Measurements from ENCODE around the gene POLE3. TPM values are rescaled to one million over a fixed set of nuclear protein-coding genes. Genes with fewer than 3 reads are reported as not detected.
A peak's percentile ranks its signal among the peaks of the same experiment; 100 is the strongest.

POLE3 gene
- total and polyA plus RNA-seq, 9 of the 15 experiments (the other 6 are each of a cell fraction or from before 2014, with no cell fraction given) = 52.6 to 179 (median 110) TPM

DNA sequence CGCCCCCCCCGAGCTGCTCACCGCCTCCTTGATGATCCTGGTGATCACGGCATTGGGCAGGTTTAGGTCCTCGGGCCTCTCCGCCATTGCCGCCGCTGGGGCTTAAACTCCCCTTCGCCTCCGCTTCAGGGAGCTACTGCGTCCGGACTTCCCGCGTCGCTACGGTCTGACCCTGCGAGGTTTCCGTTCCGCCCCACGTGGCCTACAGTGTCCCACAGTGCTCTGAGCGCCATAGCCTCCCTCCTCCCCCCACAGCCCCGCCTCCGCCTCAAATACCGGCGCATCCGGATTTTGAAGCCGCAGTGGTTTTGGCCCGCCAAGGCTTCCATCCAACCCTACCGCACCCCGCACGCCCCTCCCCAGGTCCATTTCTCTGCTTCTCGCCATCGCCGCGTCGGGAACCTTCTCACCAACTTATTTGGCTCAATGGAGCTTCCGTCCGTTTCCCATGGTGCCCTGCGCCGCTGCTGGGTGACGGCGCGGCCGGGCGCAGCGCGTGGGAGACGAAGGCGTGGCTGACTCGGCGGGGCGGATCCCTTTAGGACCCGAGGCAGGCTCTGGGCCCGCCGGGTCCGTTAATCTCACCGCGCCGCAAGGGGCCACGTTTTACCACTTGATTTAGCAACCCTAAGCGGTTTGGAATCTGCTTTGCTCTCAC is at the start of gene POLE3, which contains the start of gene C9orf43 (continued):
- no peak for TF ChIP-seq PHB2 (IDR thresholded peaks at IDR 0.05; ENCODE audit: low read depth)
- TF ChIP-seq NR2F6 (CRISPR knock-in tag; IDR thresholded peaks at IDR 0.05) = no peak
- no peak for TF ChIP-seq MAFF (IDR thresholded peaks at IDR 0.05; ENCODE audit: low read length)
- TF ChIP-seq JUNB (CRISPR knock-in tag; conservative IDR thresholded peaks at IDR 0.05) = no peak
- TF ChIP-seq SRSF7 (optimal IDR thresholded peaks at IDR 0.05; ENCODE audit: low read depth, low read length) = no peak
- TF ChIP-seq MEIS2 (IDR thresholded peaks at IDR 0.05; ENCODE audit: partially characterized antibody) = peak; percentile 33
- no peak for TF ChIP-seq XRCC5 (IDR thresholded peaks at IDR 0.05; ENCODE audit: low read depth, low read length)
- TF ChIP-seq, protein P1, sequence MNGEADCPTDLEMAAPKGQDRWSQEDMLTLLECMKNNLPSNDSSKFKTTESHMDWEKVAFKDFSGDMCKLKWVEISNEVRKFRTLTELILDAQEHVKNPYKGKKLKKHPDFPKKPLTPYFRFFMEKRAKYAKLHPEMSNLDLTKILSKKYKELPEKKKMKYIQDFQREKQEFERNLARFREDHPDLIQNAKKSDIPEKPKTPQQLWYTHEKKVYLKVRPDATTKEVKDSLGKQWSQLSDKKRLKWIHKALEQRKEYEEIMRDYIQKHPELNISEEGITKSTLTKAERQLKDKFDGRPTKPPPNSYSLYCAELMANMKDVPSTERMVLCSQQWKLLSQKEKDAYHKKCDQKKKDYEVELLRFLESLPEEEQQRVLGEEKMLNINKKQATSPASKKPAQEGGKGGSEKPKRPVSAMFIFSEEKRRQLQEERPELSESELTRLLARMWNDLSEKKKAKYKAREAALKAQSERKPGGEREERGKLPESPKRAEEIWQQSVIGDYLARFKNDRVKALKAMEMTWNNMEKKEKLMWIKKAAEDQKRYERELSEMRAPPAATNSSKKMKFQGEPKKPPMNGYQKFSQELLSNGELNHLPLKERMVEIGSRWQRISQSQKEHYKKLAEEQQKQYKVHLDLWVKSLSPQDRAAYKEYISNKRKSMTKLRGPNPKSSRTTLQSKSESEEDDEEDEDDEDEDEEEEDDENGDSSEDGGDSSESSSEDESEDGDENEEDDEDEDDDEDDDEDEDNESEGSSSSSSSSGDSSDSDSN (IDR thresholded peaks at IDR 0.05; ENCODE audit: borderline replicate concordance in 1 of 2, low read depth in 2 of 2, low read length in 2 of 2) = 0 out of 4 replicates have a peak, but pooled peaks of 1 of the 2 experiments have one; percentile 24
- 0 out of 2 replicates have a peak, but pooled peaks have one; percentile 27 for TF ChIP-seq ZNF282 (CRISPR knock-in tag; IDR thresholded peaks at IDR 0.05)
- TF ChIP-seq, protein P2, sequence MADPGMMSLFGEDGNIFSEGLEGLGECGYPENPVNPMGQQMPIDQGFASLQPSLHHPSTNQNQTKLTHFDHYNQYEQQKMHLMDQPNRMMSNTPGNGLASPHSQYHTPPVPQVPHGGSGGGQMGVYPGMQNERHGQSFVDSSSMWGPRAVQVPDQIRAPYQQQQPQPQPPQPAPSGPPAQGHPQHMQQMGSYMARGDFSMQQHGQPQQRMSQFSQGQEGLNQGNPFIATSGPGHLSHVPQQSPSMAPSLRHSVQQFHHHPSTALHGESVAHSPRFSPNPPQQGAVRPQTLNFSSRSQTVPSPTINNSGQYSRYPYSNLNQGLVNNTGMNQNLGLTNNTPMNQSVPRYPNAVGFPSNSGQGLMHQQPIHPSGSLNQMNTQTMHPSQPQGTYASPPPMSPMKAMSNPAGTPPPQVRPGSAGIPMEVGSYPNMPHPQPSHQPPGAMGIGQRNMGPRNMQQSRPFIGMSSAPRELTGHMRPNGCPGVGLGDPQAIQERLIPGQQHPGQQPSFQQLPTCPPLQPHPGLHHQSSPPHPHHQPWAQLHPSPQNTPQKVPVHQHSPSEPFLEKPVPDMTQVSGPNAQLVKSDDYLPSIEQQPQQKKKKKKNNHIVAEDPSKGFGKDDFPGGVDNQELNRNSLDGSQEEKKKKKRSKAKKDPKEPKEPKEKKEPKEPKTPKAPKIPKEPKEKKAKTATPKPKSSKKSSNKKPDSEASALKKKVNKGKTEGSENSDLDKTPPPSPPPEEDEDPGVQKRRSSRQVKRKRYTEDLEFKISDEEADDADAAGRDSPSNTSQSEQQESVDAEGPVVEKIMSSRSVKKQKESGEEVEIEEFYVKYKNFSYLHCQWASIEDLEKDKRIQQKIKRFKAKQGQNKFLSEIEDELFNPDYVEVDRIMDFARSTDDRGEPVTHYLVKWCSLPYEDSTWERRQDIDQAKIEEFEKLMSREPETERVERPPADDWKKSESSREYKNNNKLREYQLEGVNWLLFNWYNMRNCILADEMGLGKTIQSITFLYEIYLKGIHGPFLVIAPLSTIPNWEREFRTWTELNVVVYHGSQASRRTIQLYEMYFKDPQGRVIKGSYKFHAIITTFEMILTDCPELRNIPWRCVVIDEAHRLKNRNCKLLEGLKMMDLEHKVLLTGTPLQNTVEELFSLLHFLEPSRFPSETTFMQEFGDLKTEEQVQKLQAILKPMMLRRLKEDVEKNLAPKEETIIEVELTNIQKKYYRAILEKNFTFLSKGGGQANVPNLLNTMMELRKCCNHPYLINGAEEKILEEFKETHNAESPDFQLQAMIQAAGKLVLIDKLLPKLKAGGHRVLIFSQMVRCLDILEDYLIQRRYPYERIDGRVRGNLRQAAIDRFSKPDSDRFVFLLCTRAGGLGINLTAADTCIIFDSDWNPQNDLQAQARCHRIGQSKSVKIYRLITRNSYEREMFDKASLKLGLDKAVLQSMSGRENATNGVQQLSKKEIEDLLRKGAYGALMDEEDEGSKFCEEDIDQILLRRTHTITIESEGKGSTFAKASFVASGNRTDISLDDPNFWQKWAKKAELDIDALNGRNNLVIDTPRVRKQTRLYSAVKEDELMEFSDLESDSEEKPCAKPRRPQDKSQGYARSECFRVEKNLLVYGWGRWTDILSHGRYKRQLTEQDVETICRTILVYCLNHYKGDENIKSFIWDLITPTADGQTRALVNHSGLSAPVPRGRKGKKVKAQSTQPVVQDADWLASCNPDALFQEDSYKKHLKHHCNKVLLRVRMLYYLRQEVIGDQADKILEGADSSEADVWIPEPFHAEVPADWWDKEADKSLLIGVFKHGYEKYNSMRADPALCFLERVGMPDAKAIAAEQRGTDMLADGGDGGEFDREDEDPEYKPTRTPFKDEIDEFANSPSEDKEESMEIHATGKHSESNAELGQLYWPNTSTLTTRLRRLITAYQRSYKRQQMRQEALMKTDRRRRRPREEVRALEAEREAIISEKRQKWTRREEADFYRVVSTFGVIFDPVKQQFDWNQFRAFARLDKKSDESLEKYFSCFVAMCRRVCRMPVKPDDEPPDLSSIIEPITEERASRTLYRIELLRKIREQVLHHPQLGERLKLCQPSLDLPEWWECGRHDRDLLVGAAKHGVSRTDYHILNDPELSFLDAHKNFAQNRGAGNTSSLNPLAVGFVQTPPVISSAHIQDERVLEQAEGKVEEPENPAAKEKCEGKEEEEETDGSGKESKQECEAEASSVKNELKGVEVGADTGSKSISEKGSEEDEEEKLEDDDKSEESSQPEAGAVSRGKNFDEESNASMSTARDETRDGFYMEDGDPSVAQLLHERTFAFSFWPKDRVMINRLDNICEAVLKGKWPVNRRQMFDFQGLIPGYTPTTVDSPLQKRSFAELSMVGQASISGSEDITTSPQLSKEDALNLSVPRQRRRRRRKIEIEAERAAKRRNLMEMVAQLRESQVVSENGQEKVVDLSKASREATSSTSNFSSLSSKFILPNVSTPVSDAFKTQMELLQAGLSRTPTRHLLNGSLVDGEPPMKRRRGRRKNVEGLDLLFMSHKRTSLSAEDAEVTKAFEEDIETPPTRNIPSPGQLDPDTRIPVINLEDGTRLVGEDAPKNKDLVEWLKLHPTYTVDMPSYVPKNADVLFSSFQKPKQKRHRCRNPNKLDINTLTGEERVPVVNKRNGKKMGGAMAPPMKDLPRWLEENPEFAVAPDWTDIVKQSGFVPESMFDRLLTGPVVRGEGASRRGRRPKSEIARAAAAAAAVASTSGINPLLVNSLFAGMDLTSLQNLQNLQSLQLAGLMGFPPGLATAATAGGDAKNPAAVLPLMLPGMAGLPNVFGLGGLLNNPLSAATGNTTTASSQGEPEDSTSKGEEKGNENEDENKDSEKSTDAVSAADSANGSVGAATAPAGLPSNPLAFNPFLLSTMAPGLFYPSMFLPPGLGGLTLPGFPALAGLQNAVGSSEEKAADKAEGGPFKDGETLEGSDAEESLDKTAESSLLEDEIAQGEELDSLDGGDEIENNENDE (IDR thresholded peaks at IDR 0.05; ENCODE audit: low read depth, low read length) = no peak
- TF ChIP-seq CAMTA2 (CRISPR knock-in tag; conservative IDR thresholded peaks at IDR 0.05) = no peak
- TF ChIP-seq, protein P3, sequence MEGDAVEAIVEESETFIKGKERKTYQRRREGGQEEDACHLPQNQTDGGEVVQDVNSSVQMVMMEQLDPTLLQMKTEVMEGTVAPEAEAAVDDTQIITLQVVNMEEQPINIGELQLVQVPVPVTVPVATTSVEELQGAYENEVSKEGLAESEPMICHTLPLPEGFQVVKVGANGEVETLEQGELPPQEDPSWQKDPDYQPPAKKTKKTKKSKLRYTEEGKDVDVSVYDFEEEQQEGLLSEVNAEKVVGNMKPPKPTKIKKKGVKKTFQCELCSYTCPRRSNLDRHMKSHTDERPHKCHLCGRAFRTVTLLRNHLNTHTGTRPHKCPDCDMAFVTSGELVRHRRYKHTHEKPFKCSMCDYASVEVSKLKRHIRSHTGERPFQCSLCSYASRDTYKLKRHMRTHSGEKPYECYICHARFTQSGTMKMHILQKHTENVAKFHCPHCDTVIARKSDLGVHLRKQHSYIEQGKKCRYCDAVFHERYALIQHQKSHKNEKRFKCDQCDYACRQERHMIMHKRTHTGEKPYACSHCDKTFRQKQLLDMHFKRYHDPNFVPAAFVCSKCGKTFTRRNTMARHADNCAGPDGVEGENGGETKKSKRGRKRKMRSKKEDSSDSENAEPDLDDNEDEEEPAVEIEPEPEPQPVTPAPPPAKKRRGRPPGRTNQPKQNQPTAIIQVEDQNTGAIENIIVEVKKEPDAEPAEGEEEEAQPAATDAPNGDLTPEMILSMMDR (IDR thresholded peaks at IDR 0.05 in 2 of 3, conservative IDR thresholded peaks at IDR 0.05 in 1 of 3; ENCODE audit: insufficient read depth in 2 of 3, low read depth in 1 of 3, low read length in 3 of 3) = peak in 1 of 3 experiments; percentile 32; a peak in 1 of 6 replicates
- no peak for TF ChIP-seq MTA2 (IDR thresholded peaks at IDR 0.05; ENCODE audit: low read depth)
